ENCODE measurements around the gene TSR1.

DNA sequence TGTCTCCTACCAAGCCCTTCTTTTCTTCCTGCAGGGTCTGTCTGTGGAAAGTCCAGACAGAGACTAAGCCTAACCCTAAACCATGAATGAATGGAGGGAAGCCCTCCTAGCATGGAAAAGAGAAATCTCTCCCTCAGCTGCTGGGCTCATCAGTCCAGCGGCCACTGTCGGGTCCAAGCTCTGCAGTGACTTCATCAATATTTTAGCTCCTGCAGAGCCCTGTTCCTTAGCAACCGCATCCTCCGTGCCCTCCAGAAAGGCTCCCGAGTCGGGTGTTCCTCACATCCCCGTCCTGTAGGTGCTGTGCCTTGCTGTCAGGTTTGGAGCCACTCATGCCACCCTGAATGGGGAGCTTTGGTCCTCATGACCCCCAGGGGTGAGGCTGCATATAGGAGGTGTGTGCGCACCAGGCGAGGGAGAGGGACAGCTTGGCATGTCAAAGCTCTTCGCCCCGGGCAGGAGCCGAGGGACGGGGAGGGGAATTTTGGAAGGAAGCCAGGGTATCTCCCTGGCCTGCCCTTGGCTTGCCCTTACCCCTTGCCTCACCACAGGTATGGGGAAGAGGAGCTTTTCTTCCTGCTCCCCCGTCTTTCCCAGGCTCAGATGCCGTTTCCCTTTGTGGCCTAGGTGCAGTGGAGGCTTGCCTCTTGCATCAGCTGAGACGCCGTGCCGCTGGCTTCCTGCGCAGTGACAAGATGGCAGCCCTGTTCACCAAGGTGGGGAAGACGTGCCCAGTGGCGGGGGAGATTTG, 24.9 kb upstream of the TSR1 start:
- TF ChIP-seq EZH2 (IDR thresholded peaks at IDR 0.05; ENCODE audit: borderline replicate concordance) (no peak), EZH2phosphoT487 (IDR thresholded peaks at IDR 0.05; ENCODE audit: low read depth, severe bottlenecking, unreplicated experiment) (no peak)
- TF ChIP-seq, protein P1, sequence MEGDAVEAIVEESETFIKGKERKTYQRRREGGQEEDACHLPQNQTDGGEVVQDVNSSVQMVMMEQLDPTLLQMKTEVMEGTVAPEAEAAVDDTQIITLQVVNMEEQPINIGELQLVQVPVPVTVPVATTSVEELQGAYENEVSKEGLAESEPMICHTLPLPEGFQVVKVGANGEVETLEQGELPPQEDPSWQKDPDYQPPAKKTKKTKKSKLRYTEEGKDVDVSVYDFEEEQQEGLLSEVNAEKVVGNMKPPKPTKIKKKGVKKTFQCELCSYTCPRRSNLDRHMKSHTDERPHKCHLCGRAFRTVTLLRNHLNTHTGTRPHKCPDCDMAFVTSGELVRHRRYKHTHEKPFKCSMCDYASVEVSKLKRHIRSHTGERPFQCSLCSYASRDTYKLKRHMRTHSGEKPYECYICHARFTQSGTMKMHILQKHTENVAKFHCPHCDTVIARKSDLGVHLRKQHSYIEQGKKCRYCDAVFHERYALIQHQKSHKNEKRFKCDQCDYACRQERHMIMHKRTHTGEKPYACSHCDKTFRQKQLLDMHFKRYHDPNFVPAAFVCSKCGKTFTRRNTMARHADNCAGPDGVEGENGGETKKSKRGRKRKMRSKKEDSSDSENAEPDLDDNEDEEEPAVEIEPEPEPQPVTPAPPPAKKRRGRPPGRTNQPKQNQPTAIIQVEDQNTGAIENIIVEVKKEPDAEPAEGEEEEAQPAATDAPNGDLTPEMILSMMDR (IDR thresholded peaks at IDR 0.05; ENCODE audit: poor library complexity): no peak

Measured in hepatocyte (in vitro differentiated cells).